Nucleus accumbens (tissue), 56 donors: ENCODE results near the gene TEX14.
"Not testable (repeated sequence)": the region's sequence is repeated elsewhere in the genome, so short reads cannot be mapped to it uniquely, and the experiment has no call there.

Experiments used
- DNase-seq, 56 donors: peaks; one replicate each; lab custom pipeline; 2025; lab: John Stamatoyannopoulos, UW

Gene TEX14

GRCh38 chr17:58659714-58660084 lies 32.1 kb downstream of the TEX14 start:
- not testable (repeated sequence) for DNase-seq

- DNase-seq, result peak in 55 of 56 donors; percentile 5 to 93 (median 72)
Measured at GRCh38 chr17:58658804-58659713, 32.8 kb downstream of the TEX14 start.

- DNase-seq, result not testable (repeated sequence)
Measured at GRCh38 chr17:58657962-58658803, 33.7 kb downstream of the TEX14 start.

GRCh38 chr17:58648236-58648635 lies 43.6 kb downstream of the TEX14 start:
- no peak for DNase-seq

- DNase-seq, result no peak
Measured at GRCh38 chr17:58643147-58643546, 48.7 kb downstream of the TEX14 start.

- DNase-seq, result no peak
Measured at GRCh38 chr17:58641887-58642311, 49.9 kb downstream of the TEX14 start.

- no peak for DNase-seq
Measured at GRCh38 chr17:58640202-58640601, 51.6 kb downstream of the TEX14 start.

GRCh38 chr17:58639681-58640080 lies 52.2 kb downstream of the TEX14 start:
- DNase-seq, result no peak

- no peak for DNase-seq
Measured at GRCh38 chr17:58637011-58637570, 54.8 kb downstream of the TEX14 start.

GRCh38 chr17:58632324-58633314 lies 59.2 kb downstream of the TEX14 start:
- DNase-seq, result no peak

GRCh38 chr17:58631523-58632323 lies 60.1 kb downstream of the TEX14 start:
- peak; percentile 39 to 96 (median 88) for DNase-seq

GRCh38 chr17:58630883-58631522 lies 60.8 kb downstream of the TEX14 start:
- peak in 16 of 56 donors; percentile 0 to 15 (median 4) for DNase-seq

- no peak for DNase-seq
Measured at GRCh38 chr17:58626905-58627304, 64.9 kb downstream of the TEX14 start.

GRCh38 chr17:58624751-58625150 lies 67.1 kb downstream of the TEX14 start:
- DNase-seq, result no peak

- DNase-seq, result no peak
Measured at GRCh38 chr17:58621174-58621573, 70.7 kb downstream of the TEX14 start.

GRCh38 chr17:58618336-58618735 lies 73.5 kb downstream of the TEX14 start:
- DNase-seq, result no peak

GRCh38 chr17:58617563-58617962 lies 74.3 kb downstream of the TEX14 start:
- no peak for DNase-seq
